ENCODE results near the gene WIPF2.

WIPF2 gene

GRCh38 chr17:40251576-40251975 is 32.5 kb downstream of the WIPF2 start:
- DNase-seq (ENCODE audit: low spot score) = no peak

- no peak for DNase-seq (ENCODE audit: low spot score)
These were observed 34.5 kb downstream of the WIPF2 start for GRCh38 chr17:40253565-40253964.

- no peak for DNase-seq (ENCODE audit: low spot score)
These were observed 40.4 kb downstream of the WIPF2 start for GRCh38 chr17:40259505-40259904.

- DNase-seq (ENCODE audit: low spot score) = no peak
These were observed 41.4 kb downstream of the WIPF2 start for GRCh38 chr17:40260528-40260927.

- no peak for DNase-seq (ENCODE audit: low spot score)
These were observed 45.5 kb downstream of the WIPF2 start for GRCh38 chr17:40264458-40265185.

- no peak for DNase-seq (ENCODE audit: low spot score)
These were observed 46.2 kb downstream of the WIPF2 start for GRCh38 chr17:40265337-40265736.

GRCh38 chr17:40266882-40267281 is 47.8 kb downstream of the WIPF2 start:
- DNase-seq (ENCODE audit: low spot score) = no peak

GRCh38 chr17:40268141-40268712 is 49.1 kb downstream of the WIPF2 start:
- DNase-seq (ENCODE audit: low spot score) = peak; percentile 31

- DNase-seq (ENCODE audit: low spot score) = no peak
These were observed 59.3 kb downstream of the WIPF2 start for GRCh38 chr17:40278414-40278813.

GRCh38 chr17:40279402-40279801 is 60.3 kb downstream of the WIPF2 start:
- DNase-seq (ENCODE audit: low spot score) = no peak

- DNase-seq (ENCODE audit: low spot score) = no peak
These were observed 62.6 kb downstream of the WIPF2 start for GRCh38 chr17:40281663-40282062.

- no peak for DNase-seq (ENCODE audit: low spot score)
These were observed 64.6 kb downstream of the WIPF2 start for GRCh38 chr17:40283662-40284061.

- DNase-seq (ENCODE audit: low spot score) = no peak
These were observed 65.1 kb downstream of the WIPF2 start for GRCh38 chr17:40284085-40284713.

GRCh38 chr17:40286473-40286872 is 67.4 kb downstream of the WIPF2 start:
- DNase-seq (ENCODE audit: low spot score) = no peak

- no peak for DNase-seq (ENCODE audit: low spot score)
These were observed 68.0 kb downstream of the WIPF2 start for GRCh38 chr17:40287159-40287493.

- peak; percentile 88 for DNase-seq (ENCODE audit: low spot score)
These were observed 68.6 kb downstream of the WIPF2 start, which contains the start of gene CDC6 for GRCh38 chr17:40287494-40288369. Gene CDC6 (plus strand): TSS chr17:40287879. CDS start chr17:40289421, 1,542 bp downstream.

GRCh38 chr17:40290629-40291280 is 71.7 kb downstream of the WIPF2 start:
- no peak for DNase-seq (ENCODE audit: low spot score)

- no peak for DNase-seq (ENCODE audit: low spot score)
These were observed 72.2 kb downstream of the WIPF2 start for GRCh38 chr17:40291281-40291664.

- DNase-seq (ENCODE audit: low spot score) = no peak
These were observed 74.3 kb downstream of the WIPF2 start for GRCh38 chr17:40293363-40293762.

- no peak for DNase-seq (ENCODE audit: low spot score)
These were observed 76.7 kb downstream of the WIPF2 start for GRCh38 chr17:40295488-40296436.

- DNase-seq (ENCODE audit: low spot score) = no peak
These were observed 78.4 kb downstream of the WIPF2 start for GRCh38 chr17:40297511-40297910.

Measured in HuH-7 (cell line).